Upper lobe of left lung (tissue), 4 donors: ENCODE data around the gene SETBP1.

Experiments
- EP300 ChIP-seq, 4 donors: sonication (generic); formaldehyde crosslinking; IDR thresholded peaks; one replicate each; pipeline ENCODE4 v1.5.1; 2017; ENCODE audit warnings: antibody characterized with exemption in 4 of 4, control low read depth in 2 of 4
- POLR2A ChIP-seq, 4 donors: fragments of 450-650 bp; IDR thresholded peaks; one replicate each; pipeline ENCODE4 v1.5.1; 2016 to 2017; ENCODE audit warnings: antibody characterized with exemption in 4 of 4, mild to moderate bottlenecking in 2 of 4
- POLR2AphosphoS5 ChIP-seq, 2 donors: sonication (generic); formaldehyde crosslinking; IDR thresholded peaks; one replicate each; pipeline ENCODE4 v1.5.1; 2017; ENCODE audit warnings: antibody characterized with exemption in 2 of 2
- TF ChIP-seq, protein P1 (sequence below), 6 experiments: fragments of 450-650 bp in 4 of 6; fragments of 200-600 bp in 2 of 6; sonication (generic) in 2 of 6; IDR thresholded peaks; one replicate each; pipeline ENCODE4 v1.5.1; 2016 to 2019; ENCODE audit warnings: antibody characterized with exemption in 6 of 6

GRCh38 chr18:44651918-44652572, 28.6 kb upstream of the SETBP1 start:
- TF ChIP-seq POLR2AphosphoS5 (IDR thresholded peaks at IDR 0.05) (no peak), POLR2A (IDR thresholded peaks at IDR 0.05) (no peak), EP300 (IDR thresholded peaks at IDR 0.05) (no peak)
- TF ChIP-seq, protein P1, sequence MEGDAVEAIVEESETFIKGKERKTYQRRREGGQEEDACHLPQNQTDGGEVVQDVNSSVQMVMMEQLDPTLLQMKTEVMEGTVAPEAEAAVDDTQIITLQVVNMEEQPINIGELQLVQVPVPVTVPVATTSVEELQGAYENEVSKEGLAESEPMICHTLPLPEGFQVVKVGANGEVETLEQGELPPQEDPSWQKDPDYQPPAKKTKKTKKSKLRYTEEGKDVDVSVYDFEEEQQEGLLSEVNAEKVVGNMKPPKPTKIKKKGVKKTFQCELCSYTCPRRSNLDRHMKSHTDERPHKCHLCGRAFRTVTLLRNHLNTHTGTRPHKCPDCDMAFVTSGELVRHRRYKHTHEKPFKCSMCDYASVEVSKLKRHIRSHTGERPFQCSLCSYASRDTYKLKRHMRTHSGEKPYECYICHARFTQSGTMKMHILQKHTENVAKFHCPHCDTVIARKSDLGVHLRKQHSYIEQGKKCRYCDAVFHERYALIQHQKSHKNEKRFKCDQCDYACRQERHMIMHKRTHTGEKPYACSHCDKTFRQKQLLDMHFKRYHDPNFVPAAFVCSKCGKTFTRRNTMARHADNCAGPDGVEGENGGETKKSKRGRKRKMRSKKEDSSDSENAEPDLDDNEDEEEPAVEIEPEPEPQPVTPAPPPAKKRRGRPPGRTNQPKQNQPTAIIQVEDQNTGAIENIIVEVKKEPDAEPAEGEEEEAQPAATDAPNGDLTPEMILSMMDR (IDR thresholded peaks at IDR 0.05), result no peak
